NB4 (cell line): ENCODE measurements around the gene CFAP43.

Experiments used
- POLR2A ChIP-seq: IDR thresholded peaks from 2 replicates; pipeline ENCODE4 v1.6.1; 2011; ENCODE audit warnings: mild to moderate bottlenecking; ENCODE audit not compliant: insufficient read length; ENCODE audit errors: extremely low read depth
- TF ChIP-seq, protein P1 (sequence below): IDR thresholded peaks from one replicate; pipeline ENCODE4 v1.5.1; 2012; ENCODE audit warnings: low read depth, low read length

DNA sequence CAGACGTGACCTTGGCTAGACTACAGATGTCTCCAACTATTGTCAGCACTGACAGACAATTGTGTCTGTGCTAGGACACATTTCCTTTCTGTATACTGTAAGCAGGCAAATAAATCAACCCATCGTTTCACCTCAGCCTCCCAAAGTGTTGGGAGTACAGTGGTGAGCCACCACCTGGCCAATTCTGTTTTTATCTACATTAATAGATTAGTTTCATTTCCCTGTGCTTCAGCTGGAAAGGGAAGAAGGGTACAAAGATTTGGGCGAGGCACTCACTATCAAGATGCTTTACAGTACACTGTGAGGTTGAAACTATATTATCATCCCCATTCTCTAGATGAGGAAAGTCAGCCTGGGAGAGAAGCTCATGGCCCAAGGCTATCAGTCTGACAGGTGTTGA, 88.3 kb downstream of the CFAP43 start:
- TF ChIP-seq, protein P1, sequence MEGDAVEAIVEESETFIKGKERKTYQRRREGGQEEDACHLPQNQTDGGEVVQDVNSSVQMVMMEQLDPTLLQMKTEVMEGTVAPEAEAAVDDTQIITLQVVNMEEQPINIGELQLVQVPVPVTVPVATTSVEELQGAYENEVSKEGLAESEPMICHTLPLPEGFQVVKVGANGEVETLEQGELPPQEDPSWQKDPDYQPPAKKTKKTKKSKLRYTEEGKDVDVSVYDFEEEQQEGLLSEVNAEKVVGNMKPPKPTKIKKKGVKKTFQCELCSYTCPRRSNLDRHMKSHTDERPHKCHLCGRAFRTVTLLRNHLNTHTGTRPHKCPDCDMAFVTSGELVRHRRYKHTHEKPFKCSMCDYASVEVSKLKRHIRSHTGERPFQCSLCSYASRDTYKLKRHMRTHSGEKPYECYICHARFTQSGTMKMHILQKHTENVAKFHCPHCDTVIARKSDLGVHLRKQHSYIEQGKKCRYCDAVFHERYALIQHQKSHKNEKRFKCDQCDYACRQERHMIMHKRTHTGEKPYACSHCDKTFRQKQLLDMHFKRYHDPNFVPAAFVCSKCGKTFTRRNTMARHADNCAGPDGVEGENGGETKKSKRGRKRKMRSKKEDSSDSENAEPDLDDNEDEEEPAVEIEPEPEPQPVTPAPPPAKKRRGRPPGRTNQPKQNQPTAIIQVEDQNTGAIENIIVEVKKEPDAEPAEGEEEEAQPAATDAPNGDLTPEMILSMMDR, result no peak
- TF ChIP-seq POLR2A, result no peak
